Colonic mucosa (tissue), 4 donors: Measurements from ENCODE around the gene RER1. TPM values are rescaled to one million over a fixed set of nuclear protein-coding genes. Genes with fewer than 3 reads are reported as not detected.

Experiments
- DNase-seq: peaks from one replicate; pipeline ENCODE4 v3.0.0-alpha.2; 2020
- H3K27ac ChIP-seq: fragments of 200-600 bp; one replicate; pipeline ENCODE4 v1.8.0; 2021
- H3K27me3 ChIP-seq: fragments of 200-600 bp; one replicate; pipeline ENCODE4 v1.8.0; 2021
- H3K36me3 ChIP-seq: fragments of 200-600 bp; one replicate; pipeline ENCODE4 v1.8.0; 2021
- H3K4me1 ChIP-seq: fragments of 200-600 bp; one replicate; pipeline ENCODE4 v1.8.0; 2021; ENCODE audit warnings: mild to moderate bottlenecking
- H3K4me3 ChIP-seq: fragments of 200-600 bp; one replicate; pipeline ENCODE4 v1.8.0; 2021
- H3K9ac ChIP-seq, 2 donors: one replicate each; pipeline ENCODE4 v1.7.0; 2013; ENCODE audit warnings: control low read depth in 2 of 2, low read depth in 2 of 2, low read length in 2 of 2
- H3K9me3 ChIP-seq: fragments of 200-600 bp; one replicate; pipeline ENCODE4 v1.8.0; 2021
- intact Hi-C: fragments of 100-400 bp; cut with DNase I; formaldehyde crosslinking; loops from one replicate; pipeline ENCODE4 v1.14.1; 2022
- total RNA-seq, 2 donors: library from RNA; stranded (reverse); fragmentation: NEBNext Ultra II Directional in 1 of 2; extraction: Animal tissue kit (Norgen Biotek cat#: 25700) in 1 of 2; gene quantifications; one replicate each; pipeline ENCODE4 v1.2.1, GENCODE V29; 2021
- TF ChIP-seq, protein P1 (sequence below): fragments of 200-600 bp; IDR thresholded peaks from one replicate; pipeline ENCODE4 v1.8.0; 2022; ENCODE audit warnings: antibody characterized with exemption, mild to moderate bottlenecking
- donor health status: healthy.
- donor health status: DM: no; HTN: no; CAD: no.
- donor health status: DM: no; HTN: no; CAD: no.

RER1 gene
- total RNA-seq, 2 donors from 2014 or later: 190 to 216 TPM

GRCh38 chr1:2358651-2359640, 32.7 kb upstream of the RER1 start:
- DNase-seq: no peak

DNA sequence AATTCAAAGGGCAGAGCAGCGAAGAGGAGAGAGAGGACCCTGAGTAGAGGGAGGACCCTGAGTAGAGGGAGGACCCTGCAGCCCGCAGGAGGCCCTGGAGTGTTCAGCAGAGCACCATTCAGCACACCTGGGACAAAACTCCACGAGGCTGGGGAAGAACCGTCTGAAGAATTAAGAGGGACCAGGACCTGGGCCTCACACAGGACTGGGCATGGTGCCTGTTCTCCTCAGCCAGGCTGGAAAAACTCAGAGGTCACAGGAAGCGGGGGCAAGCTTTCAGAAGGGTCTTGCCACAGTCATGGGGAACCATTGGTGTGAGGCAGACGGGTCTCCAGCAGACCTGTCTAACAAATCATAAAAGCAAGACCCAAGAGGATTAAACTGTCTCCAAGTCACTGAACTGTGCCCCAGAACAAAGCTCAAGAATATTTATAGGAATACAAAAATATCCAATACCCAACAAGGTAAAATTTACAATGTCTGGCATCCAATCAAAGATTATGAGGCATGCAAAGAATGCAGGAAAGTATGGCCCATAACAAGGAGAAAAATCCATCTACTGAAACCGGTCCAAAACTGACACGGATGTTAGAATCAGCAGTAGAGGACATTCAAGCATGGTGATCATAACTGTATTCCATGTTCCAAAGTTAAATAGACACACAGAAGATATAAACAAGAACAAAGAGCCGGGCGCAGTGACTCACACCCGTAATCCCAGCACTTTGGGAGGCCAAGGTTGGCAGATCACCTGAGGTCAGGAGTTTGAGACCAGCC, 30.9 kb upstream of the RER1 start:
- DNase-seq: no peak
- no peak overlapping the region for H3K27ac ChIP-seq
- TF ChIP-seq, protein P1, sequence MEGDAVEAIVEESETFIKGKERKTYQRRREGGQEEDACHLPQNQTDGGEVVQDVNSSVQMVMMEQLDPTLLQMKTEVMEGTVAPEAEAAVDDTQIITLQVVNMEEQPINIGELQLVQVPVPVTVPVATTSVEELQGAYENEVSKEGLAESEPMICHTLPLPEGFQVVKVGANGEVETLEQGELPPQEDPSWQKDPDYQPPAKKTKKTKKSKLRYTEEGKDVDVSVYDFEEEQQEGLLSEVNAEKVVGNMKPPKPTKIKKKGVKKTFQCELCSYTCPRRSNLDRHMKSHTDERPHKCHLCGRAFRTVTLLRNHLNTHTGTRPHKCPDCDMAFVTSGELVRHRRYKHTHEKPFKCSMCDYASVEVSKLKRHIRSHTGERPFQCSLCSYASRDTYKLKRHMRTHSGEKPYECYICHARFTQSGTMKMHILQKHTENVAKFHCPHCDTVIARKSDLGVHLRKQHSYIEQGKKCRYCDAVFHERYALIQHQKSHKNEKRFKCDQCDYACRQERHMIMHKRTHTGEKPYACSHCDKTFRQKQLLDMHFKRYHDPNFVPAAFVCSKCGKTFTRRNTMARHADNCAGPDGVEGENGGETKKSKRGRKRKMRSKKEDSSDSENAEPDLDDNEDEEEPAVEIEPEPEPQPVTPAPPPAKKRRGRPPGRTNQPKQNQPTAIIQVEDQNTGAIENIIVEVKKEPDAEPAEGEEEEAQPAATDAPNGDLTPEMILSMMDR: no peak

More at GRCh38 chr1:2358651-2359640, 32.7 kb upstream of the RER1 start:
- intact Hi-C loops: no loop called here
- TF ChIP-seq, protein P1: no peak
- Histone ChIP-seq H3K27me3 (no peaks in the 10 kb centered on the region), H3K36me3 (no peaks in the 10 kb centered on the region), H3K27ac (no peak overlapping the region), H3K9ac (no peak overlapping the region), H3K4me1 (no peaks in the 10 kb centered on the region), H3K4me3 (no peak overlapping the region), H3K9me3 (no peaks in the 10 kb centered on the region)

DNA sequence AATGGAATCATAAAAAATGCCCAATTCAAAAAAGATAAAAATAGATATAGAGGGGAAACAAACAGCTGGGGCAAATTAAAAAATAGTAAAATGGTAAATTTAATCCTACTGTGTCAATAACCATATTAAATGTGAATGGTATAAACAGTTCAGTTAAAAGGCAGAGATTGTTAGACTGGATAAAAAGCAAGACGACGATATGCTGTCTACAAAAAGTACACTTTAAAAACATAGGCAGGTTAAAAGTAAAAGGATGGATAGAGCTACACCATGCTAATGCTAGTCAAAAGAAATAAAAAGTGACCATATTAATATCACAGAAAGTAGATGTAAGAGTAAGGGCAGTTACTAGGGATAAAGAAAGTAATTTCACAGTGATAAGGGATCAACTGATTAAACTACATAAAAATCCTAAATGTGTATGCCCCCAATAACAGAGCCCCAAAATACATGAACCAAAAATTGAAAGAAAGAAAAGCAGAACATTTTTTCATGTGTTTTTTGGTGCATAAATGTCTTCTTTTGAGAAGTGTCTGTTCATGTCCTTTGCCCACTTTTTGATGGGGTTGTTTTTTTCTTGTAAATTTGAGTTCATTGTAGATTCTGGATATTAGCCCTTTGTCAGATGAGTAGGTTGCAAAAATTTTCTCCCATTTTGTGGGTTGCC, 27.7 kb upstream of the RER1 start:
- intact Hi-C loops: no loop called here
- Histone ChIP-seq H3K27me3 (no peaks in the 10 kb centered on the region), H3K9ac (no peak overlapping the region)

More for the DNA sequence above, 30.9 kb upstream of the RER1 start:
- intact Hi-C loops: no loop called here
- Histone ChIP-seq H3K4me3 (no peak overlapping the region), H3K27me3 (no peaks in the 10 kb centered on the region), H3K9me3 (no peaks in the 10 kb centered on the region), H3K4me1 (no peaks in the 10 kb centered on the region), H3K9ac (no peak overlapping the region), H3K36me3 (no peaks in the 10 kb centered on the region)

DNA sequence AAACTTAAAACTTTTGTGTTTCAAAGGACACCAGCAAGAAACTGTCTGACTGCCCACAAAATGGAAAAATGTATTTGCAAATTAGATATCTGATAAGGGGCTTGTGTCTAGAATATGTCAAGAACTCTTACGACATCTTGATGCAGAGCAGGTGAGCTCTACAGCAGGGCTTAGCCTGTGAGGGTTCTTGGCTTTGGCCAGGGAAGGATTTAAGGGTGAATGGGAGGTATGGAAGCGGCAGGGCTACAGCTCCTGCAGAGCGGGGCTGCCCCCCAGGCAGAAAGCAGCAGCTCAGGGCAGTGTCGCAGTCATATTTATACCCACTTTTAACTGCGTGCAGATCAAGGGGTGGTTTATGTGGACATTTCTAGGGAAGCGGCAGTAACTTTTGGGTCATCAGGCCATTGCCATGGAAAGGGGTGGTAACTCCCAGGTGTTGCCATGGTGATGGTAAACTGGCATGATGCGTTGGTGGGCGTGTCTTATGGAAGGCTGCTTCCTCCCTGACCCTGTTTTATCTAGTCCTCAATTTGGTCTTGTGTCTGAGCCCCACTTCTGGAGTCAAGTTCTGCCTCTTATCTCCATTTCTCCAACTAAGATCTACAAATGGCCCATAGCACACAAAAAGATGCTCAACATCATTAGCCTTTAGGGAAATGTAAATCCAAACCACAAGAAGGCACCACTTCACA, 23.4 kb upstream of the RER1 start:
- intact Hi-C loops: no loop called here
- DNase-seq: no peak
- TF ChIP-seq, protein P1: no peak
- Histone ChIP-seq H3K4me1 (no peaks in the 10 kb centered on the region), H3K9me3 (no peaks in the 10 kb centered on the region), H3K4me3 (no peak overlapping the region), H3K27me3 (no peaks in the 10 kb centered on the region), H3K36me3 (no peaks in the 10 kb centered on the region), H3K27ac (no peak overlapping the region), H3K9ac (no peak overlapping the region)

More for the DNA sequence above, 27.7 kb upstream of the RER1 start:
- DNase-seq: no peak
- Histone ChIP-seq H3K4me1 (no peaks in the 10 kb centered on the region), H3K4me3 (no peak overlapping the region), H3K9me3 (no peaks in the 10 kb centered on the region), H3K27ac (no peak overlapping the region), H3K36me3 (no peaks in the 10 kb centered on the region)
- TF ChIP-seq, protein P1: no peak
